Skeletal muscle tissue (tissue), 4 donors: ENCODE measurements around the gene SLC35D1. TPM values are rescaled to one million over a fixed set of nuclear protein-coding genes. Genes with fewer than 3 reads are reported as not detected.

Experiments
- H3K27ac ChIP-seq: one replicate; pipeline ENCODE4 v1.7.0; 2013; ENCODE audit warnings: mild to moderate bottlenecking, low read depth, low read length, inconsistent platforms
- H3K27me3 ChIP-seq, 3 donors: one replicate each; pipeline ENCODE4 v1.7.0; 2013; ENCODE audit warnings: low read length in 3 of 3; ENCODE audit not compliant: control insufficient read depth in 3 of 3, insufficient read depth in 3 of 3
- H3K36me3 ChIP-seq, 3 donors: one replicate each; pipeline ENCODE4 v1.7.0; 2013; ENCODE audit warnings: low read length in 3 of 3; ENCODE audit not compliant: control insufficient read depth in 3 of 3, insufficient read depth in 3 of 3
- H3K4me1 ChIP-seq, 3 donors: one replicate each; pipeline ENCODE4 v1.7.0; 2013; ENCODE audit warnings: low read length in 3 of 3, mild to moderate bottlenecking in 3 of 3; ENCODE audit not compliant: control insufficient read depth in 3 of 3, insufficient read depth in 3 of 3
- H3K4me3 ChIP-seq, 3 donors: one replicate each; pipeline ENCODE4 v1.7.0; 2013; ENCODE audit warnings: low read length in 3 of 3
- H3K9ac ChIP-seq, 3 donors: one replicate each; pipeline ENCODE4 v1.7.0; 2013; ENCODE audit warnings: low read length in 3 of 3, mild to moderate bottlenecking in 3 of 3, moderate library complexity in 2 of 3, low read depth in 1 of 3
- H3K9me3 ChIP-seq, 3 donors: one replicate each; pipeline ENCODE4 v1.7.0; 2013; ENCODE audit warnings: low read length in 3 of 3; ENCODE audit not compliant: control insufficient read depth in 3 of 3
- total RNA-seq: library from RNA; depleted of rRNA; stranded (reverse); fragments of >200 nt; gene quantifications from one replicate; pipeline ENCODE4 v1.2.3, GENCODE V29; 2014
- donor health status: Osteomylitis.

SLC35D1 gene
- total RNA-seq, 1 donor from 2014 or later = 7.8 TPM

GRCh38 chr1:67052741-67053534 lies 1.0 kb downstream of the SLC35D1 start:
- Histone ChIP-seq H3K27ac (peak overlapping the region; percentile 92), H3K36me3 (peaks cover 4 to 13% (median 11%) of the 10 kb centered on the region in 3 donors), H3K9me3 (no peaks in the 10 kb centered on the region), H3K9ac (peak overlapping the region; percentile 91 to 95 (median 94)), H3K4me1 (peaks cover 3 to 9% (median 4%) of the 10 kb centered on the region in 3 donors), H3K27me3 (no peaks in the 10 kb centered on the region), H3K4me3 (peak overlapping the region; percentile 81 to 93 (median 91))

GRCh38 chr1:67051196-67051595 lies 2.8 kb downstream of the SLC35D1 start:
- Histone ChIP-seq H3K9me3 (no peaks in the 10 kb centered on the region), H3K27me3 (no peaks in the 10 kb centered on the region), H3K4me3 (no peak overlapping the region), H3K4me1 (peaks cover 3 to 9% (median 4%) of the 10 kb centered on the region in 3 donors), H3K9ac (no peak overlapping the region), H3K27ac (no peak overlapping the region), H3K36me3 (peaks cover 5 to 30% (median 23%) of the 10 kb centered on the region in 3 donors)

- H3K36me3 ChIP-seq = peaks cover 9 to 51% (median 29%) of the 10 kb centered on the region in 3 donors
- no peak overlapping the region for H3K9ac ChIP-seq
- H3K27ac ChIP-seq = no peak overlapping the region
- no peaks in the 10 kb centered on the region for H3K27me3 ChIP-seq
- peaks cover 0 to 8% (median 3%) of the 10 kb centered on the region in 3 donors for H3K4me1 ChIP-seq
- H3K4me3 ChIP-seq = no peak overlapping the region
- H3K9me3 ChIP-seq = no peaks in the 10 kb centered on the region
Observed at GRCh38 chr1:67044631-67045270, 9.2 kb downstream of the SLC35D1 start.

- Histone ChIP-seq H3K36me3 (peaks cover 8 to 49% (median 23%) of the 10 kb centered on the region in 3 donors), H3K4me1 (peaks cover 0 to 8% (median 3%) of the 10 kb centered on the region in 3 donors), H3K9ac (no peak overlapping the region), H3K9me3 (no peaks in the 10 kb centered on the region), H3K4me3 (no peak overlapping the region), H3K27ac (no peak overlapping the region), H3K27me3 (no peaks in the 10 kb centered on the region)
Observed at GRCh38 chr1:67043366-67043765, 10.6 kb downstream of the SLC35D1 start.

GRCh38 chr1:67041841-67042503 lies 12.0 kb downstream of the SLC35D1 start:
- Histone ChIP-seq H3K27me3 (no peaks in the 10 kb centered on the region), H3K4me3 (peak overlapping the region in 1 of 3 donors; percentile 7), H3K27ac (peak overlapping the region; percentile 38), H3K4me1 (peaks cover 0 to 8% (median 3%) of the 10 kb centered on the region in 3 donors), H3K9me3 (no peaks in the 10 kb centered on the region), H3K36me3 (peaks cover 8 to 38% (median 25%) of the 10 kb centered on the region in 3 donors), H3K9ac (no peak overlapping the region)

GRCh38 chr1:67040405-67040804 lies 13.5 kb downstream of the SLC35D1 start:
- peaks cover 8 to 30% (median 21%) of the 10 kb centered on the region in 3 donors for H3K36me3 ChIP-seq
- peaks cover 0 to 8% (median 3%) of the 10 kb centered on the region in 3 donors for H3K4me1 ChIP-seq
- no peak overlapping the region for H3K9ac ChIP-seq
- no peak overlapping the region for H3K27ac ChIP-seq
- no peaks in the 10 kb centered on the region for H3K27me3 ChIP-seq
- no peaks in the 10 kb centered on the region for H3K9me3 ChIP-seq
- no peak overlapping the region for H3K4me3 ChIP-seq

GRCh38 chr1:67031859-67032247 lies 22.1 kb downstream of the SLC35D1 start:
- H3K4me1 ChIP-seq = peaks cover 10 to 15% (median 14%) of the 10 kb centered on the region in 3 donors
- peaks cover 0 to 9% (median 0%) of the 10 kb centered on the region in 3 donors for H3K36me3 ChIP-seq
- H3K27ac ChIP-seq = peak overlapping the region; percentile 28
- H3K4me3 ChIP-seq = no peak overlapping the region
- H3K9me3 ChIP-seq = no peaks in the 10 kb centered on the region
- H3K9ac ChIP-seq = no peak overlapping the region
- no peaks in the 10 kb centered on the region for H3K27me3 ChIP-seq

GRCh38 chr1:67031121-67031858 lies 22.7 kb downstream of the SLC35D1 start:
- Histone ChIP-seq H3K27me3 (no peaks in the 10 kb centered on the region), H3K9me3 (no peaks in the 10 kb centered on the region), H3K36me3 (peaks cover 0 to 9% (median 0%) of the 10 kb centered on the region in 3 donors), H3K4me3 (no peak overlapping the region), H3K9ac (peak overlapping the region; percentile 17 to 48 (median 18)), H3K27ac (peak overlapping the region; percentile 28), H3K4me1 (peaks cover 10 to 15% (median 14%) of the 10 kb centered on the region in 3 donors)

- Histone ChIP-seq H3K4me3 (no peak overlapping the region), H3K27me3 (no peaks in the 10 kb centered on the region), H3K9me3 (no peaks in the 10 kb centered on the region), H3K27ac (no peak overlapping the region), H3K4me1 (peaks cover 10 to 15% (median 14%) of the 10 kb centered on the region in 3 donors), H3K9ac (no peak overlapping the region), H3K36me3 (peaks cover 0 to 5% (median 4%) of the 10 kb centered on the region in 3 donors)
Observed at GRCh38 chr1:67029472-67029871, 24.5 kb downstream of the SLC35D1 start.
